ENCODE measurements around the gene ATXN1. TPM values are rescaled to one million over a fixed set of nuclear protein-coding genes. Genes with fewer than 3 reads are reported as not detected.

Gene ATXN1
- total RNA-seq, 1 donor from 2014 or later = 59.8 TPM

DNA sequence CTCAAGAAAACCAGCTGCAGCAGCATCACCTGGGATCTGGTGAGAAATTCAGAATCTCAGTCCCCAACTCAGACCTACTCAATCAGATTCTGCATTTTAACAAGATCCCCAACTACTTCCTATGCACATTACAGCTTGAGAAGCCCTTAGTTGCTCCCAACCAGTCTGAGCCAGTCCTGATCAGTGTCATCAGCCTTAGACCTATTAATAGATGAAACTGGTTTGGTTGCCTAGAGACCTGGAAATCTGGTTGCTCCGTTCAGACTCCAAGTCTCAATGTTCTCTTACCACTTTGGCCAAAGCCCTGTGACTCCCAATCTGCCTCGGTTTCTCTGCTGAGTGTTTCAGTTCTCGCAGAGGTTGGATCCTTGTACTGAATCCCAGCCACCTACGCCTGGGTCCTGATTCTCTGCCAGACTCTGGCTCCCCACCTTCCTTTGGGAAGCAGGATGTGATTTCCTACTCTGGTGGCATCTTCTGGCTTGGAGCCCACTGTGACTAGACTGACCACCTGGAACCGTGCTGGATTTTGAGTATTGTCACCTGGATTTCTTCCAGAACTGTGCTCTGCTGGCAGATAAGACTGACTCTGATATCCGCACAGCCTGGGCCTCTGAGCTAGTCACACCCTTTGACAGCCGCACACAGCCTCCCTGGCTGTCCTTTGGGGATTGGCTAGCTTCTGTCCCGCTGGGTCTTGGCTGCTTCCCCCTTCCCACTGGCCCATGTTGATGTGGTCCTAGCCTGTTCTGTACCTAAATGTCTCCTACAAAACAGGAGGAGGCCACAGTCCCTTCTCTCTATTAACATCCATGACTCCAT, 20.3 kb upstream of the ATXN1 start:
- Mint-ChIP-seq H3K27ac (no peak overlapping the region), H3K9me3 (peaks cover 2% of the 10 kb centered on the region), H3K4me1 (no peaks in the 10 kb centered on the region), H3K36me3 (ENCODE audit: low read depth) (no peaks in the 10 kb centered on the region), H3K27me3 (peaks cover 14% of the 10 kb centered on the region), H3K4me3 (no peak overlapping the region)
- ATAC-seq (ENCODE audit: low read depth) = no peak
- POLR2A ChIA-PET = interaction anchor here (0.6 kb wide), 1 partner anchor 21 kb away, joined by 8 read pairs; no protein-coding TSS in a partner anchor
- CTCF ChIA-PET = no interaction called here
- TF ChIP-seq, protein P1, sequence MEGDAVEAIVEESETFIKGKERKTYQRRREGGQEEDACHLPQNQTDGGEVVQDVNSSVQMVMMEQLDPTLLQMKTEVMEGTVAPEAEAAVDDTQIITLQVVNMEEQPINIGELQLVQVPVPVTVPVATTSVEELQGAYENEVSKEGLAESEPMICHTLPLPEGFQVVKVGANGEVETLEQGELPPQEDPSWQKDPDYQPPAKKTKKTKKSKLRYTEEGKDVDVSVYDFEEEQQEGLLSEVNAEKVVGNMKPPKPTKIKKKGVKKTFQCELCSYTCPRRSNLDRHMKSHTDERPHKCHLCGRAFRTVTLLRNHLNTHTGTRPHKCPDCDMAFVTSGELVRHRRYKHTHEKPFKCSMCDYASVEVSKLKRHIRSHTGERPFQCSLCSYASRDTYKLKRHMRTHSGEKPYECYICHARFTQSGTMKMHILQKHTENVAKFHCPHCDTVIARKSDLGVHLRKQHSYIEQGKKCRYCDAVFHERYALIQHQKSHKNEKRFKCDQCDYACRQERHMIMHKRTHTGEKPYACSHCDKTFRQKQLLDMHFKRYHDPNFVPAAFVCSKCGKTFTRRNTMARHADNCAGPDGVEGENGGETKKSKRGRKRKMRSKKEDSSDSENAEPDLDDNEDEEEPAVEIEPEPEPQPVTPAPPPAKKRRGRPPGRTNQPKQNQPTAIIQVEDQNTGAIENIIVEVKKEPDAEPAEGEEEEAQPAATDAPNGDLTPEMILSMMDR (IDR thresholded peaks at IDR 0.05) = no peak
- no peak for DNase-seq
- intact Hi-C loops (cut with micrococcal nuclease) = no loop called here

GRCh38 chr6:16778521-16778920, 17.3 kb upstream of the ATXN1 start:
- no peak for DNase-seq
- Mint-ChIP-seq H3K4me1 (no peaks in the 10 kb centered on the region), H3K27me3 (peaks cover 14% of the 10 kb centered on the region), H3K4me3 (no peak overlapping the region), H3K27ac (no peak overlapping the region), H3K36me3 (ENCODE audit: low read depth) (no peaks in the 10 kb centered on the region), H3K9me3 (peaks cover 2% of the 10 kb centered on the region)
- TF ChIP-seq, protein P1 (IDR thresholded peaks at IDR 0.05) = no peak
- intact Hi-C loops (cut with micrococcal nuclease) = no loop called here
- ATAC-seq (ENCODE audit: low read depth) = no peak
- POLR2A ChIA-PET = no interaction called here
- CTCF ChIA-PET = no interaction called here

GRCh38 chr6:16777794-16778193, 16.5 kb upstream of the ATXN1 start:
- ChIA-PET POLR2A (no interaction called here), CTCF (no interaction called here)
- H3K4me1 Mint-ChIP-seq = no peaks in the 10 kb centered on the region
- peaks cover 11% of the 10 kb centered on the region for H3K27me3 Mint-ChIP-seq
- peaks cover 2% of the 10 kb centered on the region for H3K9me3 Mint-ChIP-seq
- TF ChIP-seq, protein P1 (IDR thresholded peaks at IDR 0.05) = no peak
- no peak overlapping the region for H3K27ac Mint-ChIP-seq
- H3K4me3 Mint-ChIP-seq = no peak overlapping the region
- H3K36me3 Mint-ChIP-seq (ENCODE audit: low read depth) = no peaks in the 10 kb centered on the region
- no peak for DNase-seq
- no peak for ATAC-seq (ENCODE audit: low read depth)
- intact Hi-C loops (cut with micrococcal nuclease) = no loop called here

- POLR2A ChIA-PET = no interaction called here
- no peak overlapping the region for H3K27ac Mint-ChIP-seq
- TF ChIP-seq, protein P1 (IDR thresholded peaks at IDR 0.05) = no peak
- peaks cover 2% of the 10 kb centered on the region for H3K4me1 Mint-ChIP-seq
- peaks cover 2% of the 10 kb centered on the region for H3K9me3 Mint-ChIP-seq
- intact Hi-C loops (cut with micrococcal nuclease) = no loop called here
- CTCF ChIA-PET = interaction anchor here (1.0 kb wide), 1 partner anchor 13 kb away, joined by 3 read pairs; no protein-coding TSS in a partner anchor
- ATAC-seq (ENCODE audit: low read depth) (no peak), DNase-seq (no peak)
- H3K36me3 Mint-ChIP-seq (ENCODE audit: low read depth) = no peaks in the 10 kb centered on the region
- H3K4me3 Mint-ChIP-seq = no peak overlapping the region
- peaks cover 11% of the 10 kb centered on the region for H3K27me3 Mint-ChIP-seq
Observed at GRCh38 chr6:16776394-16777017, 15.2 kb upstream of the ATXN1 start.

DNA sequence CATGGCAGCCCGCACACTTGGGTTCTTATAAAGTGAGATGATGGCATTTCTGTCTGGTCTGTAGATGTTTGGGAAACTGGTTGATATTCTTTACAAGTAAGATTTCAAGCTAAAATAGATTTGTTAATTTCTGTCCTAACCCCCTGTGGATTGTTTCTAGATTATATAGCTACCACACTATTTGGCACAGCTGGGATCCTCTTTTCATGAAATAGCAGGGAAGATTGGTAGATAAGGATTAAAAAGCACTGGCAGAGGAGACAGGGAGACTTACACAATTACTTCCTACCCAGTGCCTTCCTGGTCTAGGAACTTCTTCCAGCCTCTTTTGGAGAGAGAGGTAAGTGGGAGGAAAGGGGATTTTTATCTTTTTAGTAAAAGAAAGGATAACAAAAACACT, 13.2 kb upstream of the ATXN1 start:
- DNase-seq = no peak
- POLR2A ChIA-PET = no interaction called here
- Mint-ChIP-seq H3K4me3 (no peak overlapping the region), H3K27me3 (peaks cover 11% of the 10 kb centered on the region), H3K4me1 (peaks cover 9% of the 10 kb centered on the region), H3K9me3 (peaks cover 2% of the 10 kb centered on the region), H3K36me3 (ENCODE audit: low read depth) (no peaks in the 10 kb centered on the region), H3K27ac (no peak overlapping the region)
- TF ChIP-seq, protein P1 (IDR thresholded peaks at IDR 0.05) = no peak
- CTCF ChIA-PET = interaction anchor here (1.0 to 7.8 kb wide), 4 partner anchors 10 to 442 kb away, joined by 4 to 59 read pairs (median 36); no protein-coding TSS in a partner anchor
- ATAC-seq (ENCODE audit: low read depth) = no peak
- intact Hi-C loops (cut with micrococcal nuclease) = no loop called here

All from activated B cell treated with CpG ODN at 0.5 μM for 24 hours (primary cell).